Measurements from ENCODE around the gene SLIT3. TPM values are rescaled to one million over a fixed set of nuclear protein-coding genes. Genes with fewer than 3 reads are reported as not detected.

Gene SLIT3
- total and polyA plus RNA-seq, 9 of the 15 experiments (the other 6 are each of a cell fraction or from before 2014, with no cell fraction given), result 0.01 to 0.04 TPM; not detected in 7

- no TSS peak for BruUV-seq (replicated peaks)
- intact Hi-C loops (cut with micrococcal nuclease) (no loop called here), in situ Hi-C loops (cut with MboI) (no loop called here)
- FAIRE-seq (no peak), DNase-seq (ENCODE audit: extremely low read depth in 1 of 4, low spot score in 3 of 4) (no peak), ATAC-seq (no peak)
- H4K20me1 ChIP-seq (replicated peaks; ENCODE audit: control insufficient read depth, insufficient read depth, low read length), result no peaks in the 10 kb centered on the region; the same call in 1 of the 2 replicates
- H3K9me3 ChIP-seq (replicated peaks; ENCODE audit: control insufficient read depth, insufficient read depth, low read depth, low read length), result no peaks in the 10 kb centered on the region
- CTCF ChIA-PET (ENCODE audit: low intra/inter-chr PET ratio), result no interaction called here
- H2AFZ ChIP-seq (ENCODE audit: low read depth, low read length), result no peak overlapping the region
- TF ChIP-seq ZNF24 (IDR thresholded peaks at IDR 0.05) (no peak), TAF1 (IDR thresholded peaks at IDR 0.05; ENCODE audit: control insufficient read depth, extremely low read depth, insufficient read depth, low read length, severe bottlenecking) (no peak), MAFG (tag; conservative IDR thresholded peaks at IDR 0.05) (peak; percentile 62), C11orf30 (IDR thresholded peaks at IDR 0.05; ENCODE audit: low read depth) (peak; percentile 66; the same call in 1 of the 2 replicates), MAFK (IDR thresholded peaks at IDR 0.05; ENCODE audit: low read length) (peak; percentile 40; the same call in 1 of the 2 replicates), MAFF (IDR thresholded peaks at IDR 0.05; ENCODE audit: low read length) (0 out of 2 replicates have a peak, but pooled peaks have one; percentile 11), ZNF316 (IDR thresholded peaks at IDR 0.05) (peak; percentile 42)
- no peak overlapping the region for H3K9ac ChIP-seq (ENCODE audit: insufficient read depth in 1 of 2, low read depth in 2 of 2, low read length in 2 of 2)
- peaks cover 2 to 28% of the 10 kb centered on the region in 2 experiments; a peak in 3 of 5 replicates for H3K27me3 ChIP-seq (ENCODE audit: control insufficient read depth in 2 of 2, insufficient read depth in 2 of 2, low read length in 2 of 2)
- no peaks in the 10 kb centered on the region for H3K36me3 ChIP-seq (ENCODE audit: control insufficient read depth, insufficient read depth, low read length)
- H3K4me3 ChIP-seq, result no peak overlapping the region
- POLR2A ChIA-PET, result no interaction called here
- no peaks in the 10 kb centered on the region for H3K4me1 ChIP-seq (replicated peaks in 1 of 2; ENCODE audit: control insufficient read depth in 2 of 2, insufficient read depth in 2 of 2, low read length in 2 of 2)
- 2% methylated on average over 4 of the region's 4 CpGs for WGBS (ENCODE audit: insufficient coverage, low coverage, missing lambda C conversion rate)
- H3K27ac ChIP-seq (ENCODE audit: extremely low read depth, low read depth, low read length), result no peak overlapping the region
- H3K9me1 ChIP-seq (ENCODE audit: control insufficient read depth, insufficient read depth, low read length), result no peaks in the 10 kb centered on the region
- no peak overlapping the region for H3K4me2 ChIP-seq (ENCODE audit: insufficient read depth, low read length)
- no peaks in the 10 kb centered on the region for H3K79me2 ChIP-seq (ENCODE audit: control insufficient read depth, insufficient read depth, low read length)
Measured at GRCh38 chr5:168829922-168830417, 471.0 kb downstream of the SLIT3 start.

GRCh38 chr5:168829044-168829443, 471.9 kb downstream of the SLIT3 start:
- Histone ChIP-seq H3K9me3 (replicated peaks; ENCODE audit: control insufficient read depth, insufficient read depth, low read depth, low read length) (no peaks in the 10 kb centered on the region), H3K4me3 (no peak overlapping the region), H3K9ac (ENCODE audit: insufficient read depth in 1 of 2, low read depth in 2 of 2, low read length in 2 of 2) (no peak overlapping the region), H4K20me1 (replicated peaks; ENCODE audit: control insufficient read depth, insufficient read depth, low read length) (no peaks in the 10 kb centered on the region; the same call in 1 of the 2 replicates), H3K4me1 (replicated peaks in 1 of 2; ENCODE audit: control insufficient read depth in 2 of 2, insufficient read depth in 2 of 2, low read length in 2 of 2) (no peaks in the 10 kb centered on the region), H3K27ac (ENCODE audit: extremely low read depth, low read depth, low read length) (no peak overlapping the region), H3K27me3 (ENCODE audit: control insufficient read depth in 2 of 2, insufficient read depth in 2 of 2, low read length in 2 of 2) (peaks cover 8 to 32% of the 10 kb centered on the region in 2 experiments; a peak in 4 of 5 replicates), H3K9me1 (ENCODE audit: control insufficient read depth, insufficient read depth, low read length) (no peaks in the 10 kb centered on the region), H2AFZ (ENCODE audit: low read depth, low read length) (no peak overlapping the region), H3K4me2 (ENCODE audit: insufficient read depth, low read length) (no peak overlapping the region), H3K79me2 (ENCODE audit: control insufficient read depth, insufficient read depth, low read length) (no peaks in the 10 kb centered on the region), H3K36me3 (ENCODE audit: control insufficient read depth, insufficient read depth, low read length) (no peaks in the 10 kb centered on the region)
- ATAC-seq (no peak), DNase-seq (ENCODE audit: extremely low read depth in 1 of 4, low spot score in 3 of 4) (no peak), FAIRE-seq (no peak)
- POLR2A ChIA-PET, result no interaction called here
- 1% methylated on average over 5 of the region's 5 CpGs for WGBS (ENCODE audit: insufficient coverage, low coverage, missing lambda C conversion rate)
- no TSS peak for BruUV-seq (replicated peaks)
- intact Hi-C loops (cut with micrococcal nuclease) (no loop called here), in situ Hi-C loops (cut with MboI) (no loop called here)
- CTCF ChIA-PET (ENCODE audit: low intra/inter-chr PET ratio), result no interaction called here
- TF ChIP-seq KLF6 (CRISPR knock-in tag; IDR thresholded peaks at IDR 0.05; ENCODE audit: borderline replicate concordance) (no peak), ZKSCAN8 (CRISPR knock-in tag; IDR thresholded peaks at IDR 0.05) (no peak), FOXO4 (CRISPR knock-in tag; IDR thresholded peaks at IDR 0.05) (no peak), MBD2 (IDR thresholded peaks at IDR 0.05; ENCODE audit: borderline replicate concordance, low read depth) (no peak), CXXC5 (CRISPR knock-in tag; IDR thresholded peaks at IDR 0.05) (no peak), STAT6 (CRISPR knock-in tag; IDR thresholded peaks at IDR 0.05) (no peak)
